Measurements from ENCODE around the gene ZNF93.

GRCh38 chr19:19943848-19944582 lies 43.3 kb downstream of the ZNF93 start:
- TF ChIP-seq CTCF (IDR thresholded peaks at IDR 0.05 in 4 of 5, conservative IDR thresholded peaks at IDR 0.05 in 1 of 5) = no peak
- TF ChIP-seq POLR2A (IDR thresholded peaks at IDR 0.05) = no peak
